GM12878 (cell line): ENCODE measurements around the gene OR10G3. TPM values are rescaled to one million over a fixed set of nuclear protein-coding genes. Genes with fewer than 3 reads are reported as not detected.

ENCODE experiments used
- BHLHE40 ChIP-seq, 2 experiments: fragments of 450-650 bp in 1 of 2; IDR thresholded peaks; 2 replicates each; pipeline ENCODE4 v1.6.1; 2011 to 2017; ENCODE audit warnings: low read depth in 2 of 2, borderline replicate concordance in 1 of 2, improper control_type of control experiment in 1 of 2, low read length in 1 of 2, mild to moderate bottlenecking in 1 of 2
- CHD2 ChIP-seq: IDR thresholded peaks from 2 replicates; pipeline ENCODE4 v1.6.1; 2011; ENCODE audit warnings: low read depth, low read length, improper control_type of control experiment, borderline replicate concordance
- EGR1 ChIP-seq, 2 experiments: IDR thresholded peaks; 1 replicate in 1 of 2; 2 replicates in 1 of 2; pipeline ENCODE4 v1.6.1; 2011 to 2012; ENCODE audit warnings: low read depth in 2 of 2, low read length in 2 of 2, borderline replicate concordance in 1 of 2, mild to moderate bottlenecking in 1 of 2, moderate library complexity in 1 of 2
- MEF2A ChIP-seq: IDR thresholded peaks from 2 replicates; pipeline ENCODE4 v1.6.1; 2011; ENCODE audit warnings: low read depth, mild to moderate bottlenecking, low read length, moderate library complexity; ENCODE audit not compliant: insufficient read depth
- NR2F1 ChIP-seq: fragments of 450-650 bp; conservative IDR thresholded peaks from 2 replicates; pipeline ENCODE4 v1.6.1; 2017; ENCODE audit warnings: mild to moderate bottlenecking
- POLR2A ChIP-seq: IDR thresholded peaks from 2 replicates; pipeline ENCODE4 v1.6.1; 2011; ENCODE audit warnings: low read depth, mild to moderate bottlenecking, low read length
- polyA plus RNA-seq, 11 experiments: library from polyadenylated mRNA; depleted of rRNA in 4 of 11; unstranded in 6 of 11; stranded (reverse) in 5 of 11; fragments of >200 nt; fragmentation: Nextera tagmentation in 4 of 11; fragmentation: Illumina TruSeq in 1 of 11; extraction: Ambion mirVana in 4 of 11; extraction: Trizol in 1 of 11; gene quantifications; 1 replicate in 1 of 11; 2 replicates in 10 of 11; pipeline versions ENCODE4 v1.2.1 to v1.2.3, GENCODE V29; 2011 to 2016; ENCODE audit warnings: inconsistent platforms in 2 of 11, missing spikeins in 2 of 11, low read depth in 1 of 11
- total RNA-seq, 4 experiments: library from RNA; depleted of rRNA in 3 of 4; stranded (reverse); fragments of >200 nt in 3 of 4; fragmentation: Illumina TruSeq in 1 of 4; extraction: Trizol in 1 of 4; gene quantifications; 2 replicates each; pipeline versions ENCODE4 v1.2.1 to v1.2.3, GENCODE V29; 2013 to 2021
- TF ChIP-seq, protein P1 (sequence below): fragments of 450-650 bp; IDR thresholded peaks from 2 replicates; pipeline ENCODE4 v1.6.1; 2017; ENCODE audit warnings: low read depth, mild to moderate bottlenecking, moderate library complexity
- TF ChIP-seq, protein P2 (sequence below): fragments of 450-650 bp; IDR thresholded peaks from 2 replicates; pipeline ENCODE4 v1.6.1; 2017; ENCODE audit warnings: mild to moderate bottlenecking, low read depth, inconsistent platforms; ENCODE audit not compliant: poor library complexity, severe bottlenecking

OR10G3 gene
- total and polyA plus RNA-seq, 10 of the 15 experiments (the other 5 are each of a cell fraction or from before 2014, with no cell fraction given), result not detected

DNA sequence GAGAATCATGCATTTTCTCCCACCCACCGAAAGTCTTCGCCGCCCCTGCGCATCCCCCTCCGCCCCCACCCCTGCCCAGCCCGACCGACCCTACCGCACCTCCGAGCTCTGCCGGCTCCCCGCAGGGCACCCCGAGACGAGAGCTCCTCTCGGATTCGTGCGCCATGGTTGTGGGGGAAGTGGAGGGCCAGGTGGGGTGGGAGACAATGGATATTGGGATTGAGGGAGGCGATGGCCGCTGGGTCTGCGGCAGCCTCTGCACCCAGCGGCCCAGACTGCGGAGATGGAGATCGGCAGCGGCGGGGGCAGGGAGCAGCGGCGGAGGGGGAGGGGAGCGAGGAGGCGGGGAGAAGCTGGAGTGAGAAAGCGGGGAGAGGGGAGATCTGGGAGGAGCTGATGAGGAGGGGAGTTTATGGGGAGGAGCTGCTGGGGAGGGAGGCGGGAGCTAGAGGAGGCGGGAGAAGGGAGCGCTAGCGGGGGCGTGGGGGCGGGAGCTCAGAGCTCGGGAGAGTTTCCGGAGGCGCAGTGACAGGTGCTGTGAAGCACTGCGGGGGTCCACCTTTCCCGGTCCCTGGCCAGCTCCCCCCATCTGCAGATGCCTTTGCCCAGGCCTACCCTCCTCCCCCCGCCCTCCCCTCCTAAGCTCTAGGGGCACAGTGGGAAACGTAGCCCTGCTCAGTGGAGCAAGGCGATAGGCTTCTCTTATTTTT, 53.8 kb downstream of the OR10G3 start, which contains the start of gene SALL2 (continued):
- TF ChIP-seq, protein P1, sequence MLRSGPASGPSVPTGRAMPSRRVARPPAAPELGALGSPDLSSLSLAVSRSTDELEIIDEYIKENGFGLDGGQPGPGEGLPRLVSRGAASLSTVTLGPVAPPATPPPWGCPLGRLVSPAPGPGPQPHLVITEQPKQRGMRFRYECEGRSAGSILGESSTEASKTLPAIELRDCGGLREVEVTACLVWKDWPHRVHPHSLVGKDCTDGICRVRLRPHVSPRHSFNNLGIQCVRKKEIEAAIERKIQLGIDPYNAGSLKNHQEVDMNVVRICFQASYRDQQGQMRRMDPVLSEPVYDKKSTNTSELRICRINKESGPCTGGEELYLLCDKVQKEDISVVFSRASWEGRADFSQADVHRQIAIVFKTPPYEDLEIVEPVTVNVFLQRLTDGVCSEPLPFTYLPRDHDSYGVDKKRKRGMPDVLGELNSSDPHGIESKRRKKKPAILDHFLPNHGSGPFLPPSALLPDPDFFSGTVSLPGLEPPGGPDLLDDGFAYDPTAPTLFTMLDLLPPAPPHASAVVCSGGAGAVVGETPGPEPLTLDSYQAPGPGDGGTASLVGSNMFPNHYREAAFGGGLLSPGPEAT, result peak; percentile 14; the same call in 1 of the 2 replicates
- TF ChIP-seq POLR2A (peak; percentile 53), EGR1 (IDR thresholded peaks at IDR 0.05; ENCODE audit: borderline replicate concordance in 1 of 2, low read depth in 2 of 2, low read length in 2 of 2) (peak in 1 of 2 experiments; percentile 96; a peak in 2 of 3 replicates), CHD2 (peak; percentile 54), MEF2A (no peak), BHLHE40 (IDR thresholded peaks at IDR 0.05; ENCODE audit: borderline replicate concordance in 1 of 2, low read depth in 2 of 2, low read length in 1 of 2) (peak in 1 of 2 experiments; percentile 28; a peak in 1 of 4 replicates), NR2F1 (no peak)
- TF ChIP-seq, protein P2, sequence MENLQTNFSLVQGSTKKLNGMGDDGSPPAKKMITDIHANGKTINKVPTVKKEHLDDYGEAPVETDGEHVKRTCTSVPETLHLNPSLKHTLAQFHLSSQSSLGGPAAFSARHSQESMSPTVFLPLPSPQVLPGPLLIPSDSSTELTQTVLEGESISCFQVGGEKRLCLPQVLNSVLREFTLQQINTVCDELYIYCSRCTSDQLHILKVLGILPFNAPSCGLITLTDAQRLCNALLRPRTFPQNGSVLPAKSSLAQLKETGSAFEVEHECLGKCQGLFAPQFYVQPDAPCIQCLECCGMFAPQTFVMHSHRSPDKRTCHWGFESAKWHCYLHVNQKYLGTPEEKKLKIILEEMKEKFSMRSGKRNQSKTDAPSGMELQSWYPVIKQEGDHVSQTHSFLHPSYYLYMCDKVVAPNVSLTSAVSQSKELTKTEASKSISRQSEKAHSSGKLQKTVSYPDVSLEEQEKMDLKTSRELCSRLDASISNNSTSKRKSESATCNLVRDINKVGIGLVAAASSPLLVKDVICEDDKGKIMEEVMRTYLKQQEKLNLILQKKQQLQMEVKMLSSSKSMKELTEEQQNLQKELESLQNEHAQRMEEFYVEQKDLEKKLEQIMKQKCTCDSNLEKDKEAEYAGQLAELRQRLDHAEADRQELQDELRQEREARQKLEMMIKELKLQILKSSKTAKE, result no peak
